ENCODE measurements around the gene PPM1H.

PPM1H gene

DNA sequence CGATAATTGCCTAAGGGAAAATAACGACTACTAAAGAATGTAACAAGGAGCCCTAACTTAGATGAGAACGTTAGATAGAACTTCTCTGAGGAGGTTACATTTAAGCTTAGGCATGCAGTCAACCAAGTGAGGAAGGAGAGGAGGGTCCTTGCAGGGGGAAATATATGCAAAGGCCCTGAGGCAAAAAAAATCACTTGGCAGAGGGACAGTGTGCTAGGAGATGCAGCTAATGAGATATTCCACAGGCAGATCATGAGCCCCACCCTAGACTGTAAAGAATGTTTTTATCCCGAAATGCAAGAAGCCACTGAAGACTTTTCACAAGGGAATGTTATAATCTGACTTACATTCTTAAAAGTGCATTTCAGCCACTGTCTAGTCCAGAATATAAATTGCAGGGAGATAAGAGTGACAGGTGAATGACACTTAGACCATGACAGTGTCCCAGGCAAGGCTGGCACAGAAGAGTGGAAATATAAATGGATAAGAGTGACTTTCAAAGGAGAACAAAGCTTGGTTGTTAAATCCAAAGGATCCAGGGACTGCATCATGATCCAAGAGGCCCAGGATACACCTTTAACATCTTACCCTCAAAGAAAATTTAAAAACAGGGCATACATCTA, 61.0 kb downstream of the PPM1H start:
- Histone ChIP-seq H3K79me2 (ENCODE audit: insufficient read depth, low read length) (no peaks in the 10 kb centered on the region), H2AFZ (ENCODE audit: low read depth, low read length) (no peak overlapping the region), H3K9ac (ENCODE audit: low read depth, low read length) (no peak overlapping the region), H3K4me2 (ENCODE audit: insufficient read depth, low read length) (no peak overlapping the region), H3K4me1 (ENCODE audit: insufficient read depth, low read length) (no peaks in the 10 kb centered on the region), H3K27me3 (ENCODE audit: insufficient read depth, low read length, poor library complexity) (peaks cover 3% of the 10 kb centered on the region), H3K27ac (ENCODE audit: low read length) (no peak overlapping the region), H3K36me3 (ENCODE audit: insufficient read depth, low read length) (no peaks in the 10 kb centered on the region), H3K9me3 (ENCODE audit: insufficient read depth, low read length, severe bottlenecking) (no peaks in the 10 kb centered on the region), H4K20me1 (ENCODE audit: insufficient read depth, low read length) (no peaks in the 10 kb centered on the region), H3K4me3 (ENCODE audit: low read depth in 1 of 2, low read length in 2 of 2) (no peak overlapping the region)
- DNase-seq (no peak), ATAC-seq (ENCODE audit: insufficient read depth, low read depth) (no peak)
- TF ChIP-seq, protein P1, sequence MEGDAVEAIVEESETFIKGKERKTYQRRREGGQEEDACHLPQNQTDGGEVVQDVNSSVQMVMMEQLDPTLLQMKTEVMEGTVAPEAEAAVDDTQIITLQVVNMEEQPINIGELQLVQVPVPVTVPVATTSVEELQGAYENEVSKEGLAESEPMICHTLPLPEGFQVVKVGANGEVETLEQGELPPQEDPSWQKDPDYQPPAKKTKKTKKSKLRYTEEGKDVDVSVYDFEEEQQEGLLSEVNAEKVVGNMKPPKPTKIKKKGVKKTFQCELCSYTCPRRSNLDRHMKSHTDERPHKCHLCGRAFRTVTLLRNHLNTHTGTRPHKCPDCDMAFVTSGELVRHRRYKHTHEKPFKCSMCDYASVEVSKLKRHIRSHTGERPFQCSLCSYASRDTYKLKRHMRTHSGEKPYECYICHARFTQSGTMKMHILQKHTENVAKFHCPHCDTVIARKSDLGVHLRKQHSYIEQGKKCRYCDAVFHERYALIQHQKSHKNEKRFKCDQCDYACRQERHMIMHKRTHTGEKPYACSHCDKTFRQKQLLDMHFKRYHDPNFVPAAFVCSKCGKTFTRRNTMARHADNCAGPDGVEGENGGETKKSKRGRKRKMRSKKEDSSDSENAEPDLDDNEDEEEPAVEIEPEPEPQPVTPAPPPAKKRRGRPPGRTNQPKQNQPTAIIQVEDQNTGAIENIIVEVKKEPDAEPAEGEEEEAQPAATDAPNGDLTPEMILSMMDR (IDR thresholded peaks at IDR 0.05; ENCODE audit: borderline replicate concordance, extremely low read depth, low read length, poor library complexity, severe bottlenecking), result no peak
- no peak for TF ChIP-seq EZH2 (IDR thresholded peaks at IDR 0.05; ENCODE audit: borderline replicate concordance, low read depth, low read length, severe bottlenecking)

DNA sequence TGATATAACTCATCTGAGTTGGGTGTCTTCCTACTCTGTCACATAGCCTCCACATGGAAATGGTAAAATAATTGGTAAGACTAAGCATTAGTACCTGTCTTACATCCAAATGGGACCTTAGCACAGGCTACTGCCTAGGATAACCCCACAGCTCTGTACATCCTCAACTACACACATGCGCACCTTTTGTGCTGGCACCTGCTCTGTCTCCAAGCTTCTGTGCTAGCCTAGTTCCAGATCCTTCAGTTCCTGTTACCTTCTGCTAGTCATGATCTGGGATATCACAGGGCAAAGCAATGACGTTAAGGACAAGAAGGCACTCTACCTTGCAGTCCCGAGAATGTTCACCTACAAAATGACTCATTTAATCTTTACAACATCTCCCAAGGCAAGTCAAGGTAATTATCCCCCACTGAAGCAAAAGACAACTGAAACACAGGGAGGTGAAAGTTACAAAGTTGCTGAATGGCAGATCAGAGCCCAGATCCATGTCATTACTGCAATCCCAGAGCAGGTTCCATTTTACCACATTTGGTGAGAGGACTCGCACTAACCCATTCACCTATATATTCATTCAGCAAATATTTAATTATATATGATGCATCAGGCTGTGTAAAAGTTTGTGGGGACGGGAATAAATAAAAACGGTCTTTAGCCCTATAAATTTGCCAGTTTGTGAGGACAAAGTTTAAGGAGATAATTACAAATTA, 61.7 kb downstream of the PPM1H start:
- no peaks in the 10 kb centered on the region for H3K79me2 ChIP-seq (ENCODE audit: insufficient read depth, low read length)
- H4K20me1 ChIP-seq (ENCODE audit: insufficient read depth, low read length), result no peaks in the 10 kb centered on the region
- DNase-seq (no peak), ATAC-seq (ENCODE audit: insufficient read depth, low read depth) (no peak)
- no peaks in the 10 kb centered on the region for H3K36me3 ChIP-seq (ENCODE audit: insufficient read depth, low read length)
- no peak overlapping the region for H3K4me3 ChIP-seq (ENCODE audit: low read depth in 1 of 2, low read length in 2 of 2)
- no peak overlapping the region for H3K4me2 ChIP-seq (ENCODE audit: insufficient read depth, low read length)
- no peak overlapping the region for H3K27ac ChIP-seq (ENCODE audit: low read length)
- no peak overlapping the region for H2AFZ ChIP-seq (ENCODE audit: low read depth, low read length)
- H3K9ac ChIP-seq (ENCODE audit: low read depth, low read length), result no peak overlapping the region
- H3K27me3 ChIP-seq (ENCODE audit: insufficient read depth, low read length, poor library complexity), result peaks cover 3% of the 10 kb centered on the region
- TF ChIP-seq EZH2 (IDR thresholded peaks at IDR 0.05; ENCODE audit: borderline replicate concordance, low read depth, low read length, severe bottlenecking), result no peak
- TF ChIP-seq, protein P1 (IDR thresholded peaks at IDR 0.05; ENCODE audit: borderline replicate concordance, extremely low read depth, low read length, poor library complexity, severe bottlenecking), result no peak
- H3K9me3 ChIP-seq (ENCODE audit: insufficient read depth, low read length, severe bottlenecking), result no peaks in the 10 kb centered on the region
- H3K4me1 ChIP-seq (ENCODE audit: insufficient read depth, low read length), result no peaks in the 10 kb centered on the region

DNA sequence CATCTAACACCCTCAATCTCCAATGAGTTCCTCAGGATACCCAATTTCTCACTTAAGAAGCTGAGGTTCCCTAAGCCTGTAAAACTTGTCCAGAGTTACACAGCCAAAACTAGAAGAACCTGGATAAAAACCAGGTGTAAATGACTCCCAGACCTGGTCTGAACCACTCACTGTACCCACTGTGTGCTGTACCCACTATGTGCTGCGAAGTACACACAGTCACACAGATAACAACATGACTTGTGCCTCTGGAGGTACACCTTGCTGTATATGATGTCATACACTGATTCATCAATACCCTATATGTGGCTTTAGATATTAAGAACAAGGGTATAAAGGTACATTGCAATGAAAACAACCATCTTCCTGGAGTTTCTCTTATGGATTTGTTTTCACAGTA, 66.1 kb downstream of the PPM1H start:
- no peak overlapping the region for H3K4me2 ChIP-seq (ENCODE audit: insufficient read depth, low read length)
- no peak overlapping the region for H3K27ac ChIP-seq (ENCODE audit: low read length)
- H3K27me3 ChIP-seq (ENCODE audit: insufficient read depth, low read length, poor library complexity), result no peaks in the 10 kb centered on the region
- H2AFZ ChIP-seq (ENCODE audit: low read depth, low read length), result no peak overlapping the region
- no peaks in the 10 kb centered on the region for H4K20me1 ChIP-seq (ENCODE audit: insufficient read depth, low read length)
- H3K9ac ChIP-seq (ENCODE audit: low read depth, low read length), result no peak overlapping the region
- H3K4me3 ChIP-seq (ENCODE audit: low read depth in 1 of 2, low read length in 2 of 2), result no peak overlapping the region
- ATAC-seq (ENCODE audit: insufficient read depth, low read depth) (no peak), DNase-seq (no peak)
- no peaks in the 10 kb centered on the region for H3K4me1 ChIP-seq (ENCODE audit: insufficient read depth, low read length)
- H3K36me3 ChIP-seq (ENCODE audit: insufficient read depth, low read length), result no peaks in the 10 kb centered on the region
- H3K79me2 ChIP-seq (ENCODE audit: insufficient read depth, low read length), result no peaks in the 10 kb centered on the region
- TF ChIP-seq, protein P1 (IDR thresholded peaks at IDR 0.05; ENCODE audit: borderline replicate concordance, extremely low read depth, low read length, poor library complexity, severe bottlenecking), result no peak
- no peak for TF ChIP-seq EZH2 (IDR thresholded peaks at IDR 0.05; ENCODE audit: borderline replicate concordance, low read depth, low read length, severe bottlenecking)
- no peaks in the 10 kb centered on the region for H3K9me3 ChIP-seq (ENCODE audit: insufficient read depth, low read length, severe bottlenecking)
